GM18499 (cell line): ENCODE measurements around the gene HSF4.

Experiments used
- ATAC-seq: cut with Tn5 transposase; IDR thresholded peaks from one replicate; pipeline ENCODE4 v1.9.1; 2021; ENCODE audit warnings: moderate number of reproducible peaks; ENCODE audit not compliant: insufficient read depth, unreplicated experiment

HSF4 gene

GRCh38 chr16:67183284-67183626 lies 18.7 kb downstream of the HSF4 start:
- ATAC-seq: no peak

GRCh38 chr16:67183627-67184452 lies 19.3 kb downstream of the HSF4 start, which contains the start of gene MATCAP1:
TSS of gene MATCAP1 (minus strand) at chr16:67183963. CDS start at chr16:67180610, 3,353 bp downstream.
- ATAC-seq: peak; percentile 84

- ATAC-seq: no peak
Observed at GRCh38 chr16:67184453-67184994, 20.0 kb downstream of the HSF4 start.

- no peak for ATAC-seq
Observed at GRCh38 chr16:67184995-67185650, 20.6 kb downstream of the HSF4 start.

GRCh38 chr16:67185651-67186134 lies 21.1 kb downstream of the HSF4 start:
- no peak for ATAC-seq

- no peak for ATAC-seq
Observed at GRCh38 chr16:67186550-67186950, 22.0 kb downstream of the HSF4 start.

- no peak for ATAC-seq
Observed at GRCh38 chr16:67187175-67187890, 22.8 kb downstream of the HSF4 start.

GRCh38 chr16:67188323-67188722 lies 23.8 kb downstream of the HSF4 start:
- ATAC-seq: no peak

- no peak for ATAC-seq
Observed at GRCh38 chr16:67188798-67189197, 24.3 kb downstream of the HSF4 start.

GRCh38 chr16:67190041-67190440 lies 25.5 kb downstream of the HSF4 start, which contains the start of gene EXOC3L1:
TSS of gene EXOC3L1 (minus strand) at chr16:67190136. CDS start at chr16:67189676, 460 bp downstream.
- no peak for ATAC-seq

- no peak for ATAC-seq
Observed at GRCh38 chr16:67190448-67191399, 26.2 kb downstream of the HSF4 start.

GRCh38 chr16:67191411-67191994 lies 27.0 kb downstream of the HSF4 start:
- peak; percentile 3 for ATAC-seq

GRCh38 chr16:67191995-67192681 lies 27.6 kb downstream of the HSF4 start, which contains the start of gene E2F4:
TSS of gene E2F4 (plus strand) at chr16:67192155. CDS start at chr16:67192228, 73 bp downstream.
- ATAC-seq: peak; percentile 57

GRCh38 chr16:67192781-67193361 lies 28.3 kb downstream of the HSF4 start:
- ATAC-seq: no peak

GRCh38 chr16:67193536-67193935 lies 29.0 kb downstream of the HSF4 start:
- ATAC-seq: no peak

GRCh38 chr16:67194260-67194659 lies 29.7 kb downstream of the HSF4 start:
- ATAC-seq: no peak

- ATAC-seq: no peak
Observed at GRCh38 chr16:67195676-67196075, 31.1 kb downstream of the HSF4 start.

GRCh38 chr16:67196881-67197280 lies 32.3 kb downstream of the HSF4 start:
- ATAC-seq: no peak
